ENCODE results near the gene ABHD12B.
"Not testable (repeated sequence)": the region's sequence is repeated elsewhere in the genome, so short reads cannot be mapped to it uniquely, and the experiment has no call there.

GRCh38 chr14:50941638-50942037, 69.8 kb downstream of the ABHD12B start:
- not testable (repeated sequence) for TF ChIP-seq POLR2A (IDR thresholded peaks at IDR 0.05; ENCODE audit: low read length); GATA1 (IDR thresholded peaks at IDR 0.05; ENCODE audit: low read depth, low read length)
